Neural progenitor cell (in vitro differentiated cells): ENCODE results near the gene SLC4A8.

Source experiments
- CTCF ChIP-seq: fragments of 200-600 bp; sonication (generic); IDR thresholded peaks from 2 replicates; pipeline ENCODE4 v1.5.1; 2017; ENCODE audit warnings: antibody characterized with exemption, mild to moderate bottlenecking
- EZH2 ChIP-seq: fragments of 200-600 bp; sonication (generic); IDR thresholded peaks from 2 replicates; pipeline ENCODE4 v1.6.1; 2017; ENCODE audit warnings: antibody characterized with exemption, mild to moderate bottlenecking, moderate library complexity
- EZH2phosphoT487 ChIP-seq: fragments of 200-600 bp; sonication (generic); IDR thresholded peaks from 2 replicates; pipeline ENCODE4 v1.6.1; 2017; ENCODE audit warnings: antibody characterized with exemption

- TF ChIP-seq CTCF (no peak), EZH2 (no peak), EZH2phosphoT487 (no peak)
Observed at GRCh38 chr12:51512438-51512837, 87.8 kb downstream of the SLC4A8 start.
